Lower leg skin (tissue), 3 donors: ENCODE results near the gene SLC4A2.

Experiments used
- CTCF ChIP-seq, 3 donors: fragments of 450-650 bp; IDR thresholded peaks; one replicate each; pipeline ENCODE4 v1.5.1; 2016; ENCODE audit warnings: antibody characterized with exemption in 3 of 3, mild to moderate bottlenecking in 3 of 3, moderate library complexity in 2 of 3
- POLR2A ChIP-seq, 2 donors: fragments of 450-650 bp; IDR thresholded peaks; one replicate each; pipeline ENCODE4 v1.6.1; 2016 to 2017; ENCODE audit warnings: antibody characterized with exemption in 2 of 2, mild to moderate bottlenecking in 1 of 2, moderate library complexity in 1 of 2

- TF ChIP-seq CTCF (IDR thresholded peaks at IDR 0.05) (no peak), POLR2A (IDR thresholded peaks at IDR 0.05) (no peak)
Observed at GRCh38 chr7:151025924-151026671, 33.3 kb upstream of the SLC4A2 start.
